Activated CD4-positive, alpha-beta memory T cell treated with anti-CD3 and anti-CD28 coated beads, Interleukin-2, amount 10 ng/mL, durations not matched to agents 7 days and 5 days (primary cell): ENCODE measurements around the gene COASY. TPM values are rescaled to one million over a fixed set of nuclear protein-coding genes. Genes with fewer than 3 reads are reported as not detected.
"Not testable (repeated sequence)": the region's sequence is repeated elsewhere in the genome, so short reads cannot be mapped to it uniquely, and the experiment has no call there.

Experiments used
- CTCF ChIA-PET: fragments of 350-600 bp; sonication (Branson Sonifier 250); formaldehyde crosslinking; loops from one replicate; lab custom pipeline; 2021; ENCODE audit warnings: antibody characterized with exemption, inconsistent platforms; lab: Charles Lee
- POLR2A ChIA-PET: fragments of 350-600 bp; sonication (Branson Sonifier 250); formaldehyde crosslinking; loops from one replicate; lab custom pipeline; 2021; ENCODE audit warnings: antibody characterized with exemption; lab: Charles Lee
- DNase-seq: peaks from one replicate; pipeline ENCODE4 v3.0.0-alpha.2; 2020
- H3K27ac Mint-ChIP-seq: one replicate; pipeline ENCODE4 v1.8.0; 2021; ENCODE audit warnings: mild to moderate bottlenecking, mixed read lengths
- H3K27me3 Mint-ChIP-seq: one replicate; pipeline ENCODE4 v1.8.0; 2021; ENCODE audit warnings: mixed read lengths
- H3K36me3 Mint-ChIP-seq: one replicate; pipeline ENCODE4 v1.8.0; 2021; ENCODE audit warnings: low read depth, mixed read lengths
- H3K4me1 Mint-ChIP-seq: one replicate; pipeline ENCODE4 v1.8.0; 2021; ENCODE audit warnings: mixed read lengths
- H3K4me3 Mint-ChIP-seq: one replicate; pipeline ENCODE4 v1.8.0; 2021; ENCODE audit warnings: mild to moderate bottlenecking, mixed read lengths
- H3K9me3 Mint-ChIP-seq: one replicate; pipeline ENCODE4 v1.8.0; 2021; ENCODE audit warnings: mixed read lengths
- total RNA-seq, 2 experiments: library from RNA; stranded (reverse); gene quantifications; one replicate each; pipeline ENCODE4 v1.2.3, GENCODE V29; 2021

The COASY gene
- total RNA-seq, 2 experiments from 2014 or later, result 80.1 to 84.3 TPM

DNA sequence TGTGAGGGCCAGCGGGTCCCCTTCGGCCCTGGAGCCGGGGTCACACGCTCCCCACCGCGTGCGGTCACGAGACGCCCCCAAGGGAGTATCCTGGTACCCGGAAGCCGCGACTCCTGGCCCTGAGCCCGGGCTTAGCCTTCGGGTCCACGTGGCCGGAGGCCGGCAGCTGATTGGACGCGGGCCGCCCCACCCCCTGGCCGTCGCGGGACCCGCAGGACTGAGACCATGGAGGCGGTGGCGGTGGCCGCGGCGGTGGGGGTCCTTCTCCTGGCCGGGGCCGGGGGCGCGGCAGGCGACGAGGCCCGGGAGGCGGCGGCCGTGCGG, 25.9 kb upstream of the COASY start, which contains the start of gene NAGLU:
TSS of gene NAGLU (plus strand) at position 194 of the 324 bp plus-strand sequence. CDS start at position 226, 32 bp downstream.
- POLR2A ChIA-PET, result interaction anchor here (1.0 to 2.4 kb wide), 16 partner anchors 12 to 287 kb away, joined by 3 to 21 read pairs (median 4); partner anchors contain the start of genes PSMC3IP, RETREG3, STAT3 and STAT5A
- peak within 1 kb of the TSS; percentile 82 for H3K4me3 Mint-ChIP-seq
- CTCF ChIA-PET, result interaction anchor here (0.6 to 4.3 kb wide), 8 partner anchors 9 to 221 kb away, joined by 3 to 19 read pairs (median 6); partner anchors contain the start of gene PSMC3IP
- peaks cover 42% of the 10 kb centered on the region for H3K4me1 Mint-ChIP-seq
- no peaks in the 10 kb centered on the region for H3K9me3 Mint-ChIP-seq
- peak within 1 kb of the TSS; percentile 75 for H3K27ac Mint-ChIP-seq
- H3K27me3 Mint-ChIP-seq, result peaks cover 12% of the 10 kb centered on the region
- peak; percentile 89 for DNase-seq
- peaks cover 9% of the 10 kb centered on the region for H3K36me3 Mint-ChIP-seq

DNA sequence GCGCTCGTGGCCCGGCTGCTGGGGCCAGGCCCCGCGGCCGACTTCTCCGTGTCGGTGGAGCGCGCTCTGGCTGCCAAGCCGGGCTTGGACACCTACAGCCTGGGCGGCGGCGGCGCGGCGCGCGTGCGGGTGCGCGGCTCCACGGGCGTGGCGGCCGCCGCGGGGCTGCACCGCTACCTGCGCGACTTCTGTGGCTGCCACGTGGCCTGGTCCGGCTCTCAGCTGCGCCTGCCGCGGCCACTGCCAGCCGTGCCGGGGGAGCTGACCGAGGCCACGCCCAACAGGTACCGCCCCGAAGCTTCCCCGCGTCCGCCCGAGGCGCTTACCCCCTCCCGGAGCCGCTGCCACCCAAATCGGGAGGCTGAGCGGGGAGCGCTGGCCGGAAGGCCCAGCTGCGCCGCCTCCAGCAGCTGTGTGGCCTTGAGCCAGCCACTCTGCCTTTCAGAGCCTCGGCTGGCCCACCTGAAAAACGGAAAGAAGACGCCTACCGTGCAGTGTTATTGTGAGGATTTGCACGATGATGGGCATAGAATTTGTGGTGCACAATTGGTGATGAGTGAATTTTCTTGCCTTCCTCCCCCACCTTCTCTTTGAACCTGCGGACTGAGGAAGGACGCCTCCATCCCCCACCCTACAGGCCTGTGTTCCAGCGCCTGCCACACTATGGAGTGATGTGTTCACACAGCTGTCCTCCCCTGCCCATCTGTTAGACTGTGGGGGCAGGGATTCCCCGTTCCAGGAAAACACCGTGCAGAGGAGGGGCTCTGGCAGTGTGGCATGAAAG, 25.4 kb upstream of the COASY start:
- Mint-ChIP-seq H3K27ac (peak overlapping the region; percentile 75), H3K4me1 (peaks cover 43% of the 10 kb centered on the region), H3K9me3 (no peaks in the 10 kb centered on the region), H3K4me3 (peak overlapping the region; percentile 82), H3K27me3 (peaks cover 11% of the 10 kb centered on the region), H3K36me3 (peaks cover 9% of the 10 kb centered on the region)
- ChIA-PET CTCF (interaction anchor here (0.6 to 4.3 kb wide), 8 partner anchors 10 to 130 kb away, joined by 3 to 19 read pairs (median 6); partner anchors contain the start of gene PSMC3IP), POLR2A (interaction anchor here (0.9 to 2.4 kb wide), 17 partner anchors 11 to 288 kb away, joined by 3 to 21 read pairs (median 4); partner anchors contain the start of genes PSMC3IP, RETREG3, STAT3 and STAT5A)
- DNase-seq, result peak; percentile 83

DNA sequence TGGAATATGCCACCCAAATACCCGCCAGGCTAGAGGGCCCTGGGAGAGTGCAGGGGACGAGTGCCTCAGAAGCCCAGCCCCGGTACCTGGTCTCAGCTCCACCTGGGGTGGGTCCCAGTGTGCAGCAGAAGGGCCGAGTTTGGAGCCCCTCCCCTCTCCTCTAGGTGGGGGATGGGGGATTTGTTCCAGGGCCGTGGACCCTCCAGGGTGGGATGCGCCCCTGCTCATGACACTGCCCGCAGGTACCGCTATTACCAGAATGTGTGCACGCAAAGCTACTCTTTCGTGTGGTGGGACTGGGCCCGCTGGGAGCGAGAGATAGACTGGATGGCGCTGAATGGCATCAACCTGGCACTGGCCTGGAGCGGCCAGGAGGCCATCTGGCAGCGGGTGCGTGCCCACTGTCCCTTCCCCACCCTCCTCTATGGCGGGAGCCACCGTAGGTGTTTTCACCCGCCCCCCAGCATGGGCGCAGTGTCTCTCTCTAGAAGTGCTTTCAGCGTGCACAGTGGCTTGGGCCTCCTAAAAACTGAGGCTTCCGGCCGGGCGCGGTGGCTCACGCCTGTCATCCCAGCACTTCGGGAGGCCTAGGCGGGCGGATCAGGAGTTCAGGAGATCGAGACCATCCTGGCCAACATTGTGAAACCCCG, 24.7 kb upstream of the COASY start:
- POLR2A ChIA-PET, result interaction anchor here (0.9 to 2.4 kb wide), 9 partner anchors 10 to 148 kb away, joined by 3 to 21 read pairs (median 8); partner anchors contain the start of genes PSMC3IP, RETREG3, STAT3 and TUBG1
- Mint-ChIP-seq H3K27me3 (peaks cover 8% of the 10 kb centered on the region), H3K36me3 (peaks cover 9% of the 10 kb centered on the region), H3K4me1 (peaks cover 41% of the 10 kb centered on the region), H3K4me3 (peak overlapping the region; percentile 82), H3K27ac (peak overlapping the region; percentile 75), H3K9me3 (no peaks in the 10 kb centered on the region)
- DNase-seq, result no peak
- CTCF ChIA-PET, result interaction anchor here (1.2 to 4.3 kb wide), 4 partner anchors 10 to 41 kb away, joined by 3 to 19 read pairs (median 12); partner anchors contain the start of gene PSMC3IP

DNA sequence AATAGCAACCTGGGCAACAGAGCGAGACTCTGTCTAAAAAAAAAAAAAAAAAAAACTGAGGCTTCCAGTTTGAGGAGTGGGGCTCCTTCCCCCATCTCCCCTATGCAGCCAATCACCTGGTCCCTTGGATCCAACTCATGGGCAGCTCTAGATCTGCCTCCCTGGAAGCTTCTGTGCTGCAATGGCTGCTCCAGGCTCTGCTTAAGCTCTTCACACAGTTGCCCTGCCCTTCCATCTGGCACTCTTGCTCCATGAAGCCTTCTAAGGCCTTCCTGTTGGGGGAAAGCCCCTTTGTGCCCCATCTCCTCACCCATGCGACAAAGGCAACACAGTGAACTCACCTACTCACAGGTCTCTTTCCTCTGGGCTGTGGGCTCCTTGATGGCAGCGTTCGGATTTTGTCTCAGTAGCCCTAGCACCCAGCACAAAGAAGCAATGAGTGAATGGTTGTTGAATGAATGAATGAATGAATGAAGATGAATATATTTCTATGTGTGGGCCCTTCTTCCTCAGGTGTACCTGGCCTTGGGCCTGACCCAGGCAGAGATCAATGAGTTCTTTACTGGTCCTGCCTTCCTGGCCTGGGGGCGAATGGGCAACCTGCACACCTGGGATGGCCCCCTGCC, 24.0 kb upstream of the COASY start:
- Mint-ChIP-seq H3K27me3 (peaks cover 8% of the 10 kb centered on the region), H3K4me1 (peaks cover 41% of the 10 kb centered on the region), H3K4me3 (peak overlapping the region; percentile 61), H3K27ac (peak overlapping the region; percentile 11), H3K9me3 (no peaks in the 10 kb centered on the region), H3K36me3 (peaks cover 9% of the 10 kb centered on the region)
- ChIA-PET POLR2A (interaction anchor here (1.2 to 1.5 kb wide), 2 partner anchors 11 to 72 kb away, joined by 3 to 6 read pairs; partner anchors contain the start of genes RETREG3 and TUBG1), CTCF (interaction anchor here (4.3 kb wide), 1 partner anchor 11 kb away, joined by 19 read pairs; no protein-coding TSS in a partner anchor)
- no peak for DNase-seq

DNA sequence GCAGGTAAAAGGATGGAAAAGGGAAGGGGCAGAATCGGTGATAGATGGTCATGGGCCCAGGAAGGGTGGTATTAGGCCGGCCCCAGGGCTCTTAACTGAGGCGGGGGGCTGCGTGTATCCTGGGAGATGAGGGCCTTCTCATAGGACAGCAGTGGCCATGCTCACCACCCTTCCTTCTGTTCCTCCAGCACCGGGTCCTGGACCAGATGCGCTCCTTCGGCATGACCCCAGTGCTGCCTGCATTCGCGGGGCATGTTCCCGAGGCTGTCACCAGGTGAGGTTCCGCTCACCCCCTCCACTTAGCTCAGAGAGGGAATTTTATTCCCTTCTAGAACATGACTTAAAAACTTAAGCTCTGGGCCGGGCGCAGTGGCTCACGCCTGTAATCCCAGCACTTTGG, 23.5 kb upstream of the COASY start:
- Mint-ChIP-seq H3K9me3 (no peaks in the 10 kb centered on the region), H3K27ac (no peak overlapping the region), H3K4me3 (no peak overlapping the region), H3K4me1 (peaks cover 39% of the 10 kb centered on the region), H3K27me3 (peaks cover 5% of the 10 kb centered on the region), H3K36me3 (peaks cover 9% of the 10 kb centered on the region)
- ChIA-PET POLR2A (interaction anchor here (1.5 kb wide), 1 partner anchor 10 kb away, joined by 6 read pairs; no protein-coding TSS in a partner anchor), CTCF (interaction anchor here (4.3 kb wide), 1 partner anchor 10 kb away, joined by 19 read pairs; no protein-coding TSS in a partner anchor)
- DNase-seq, result no peak

DNA sequence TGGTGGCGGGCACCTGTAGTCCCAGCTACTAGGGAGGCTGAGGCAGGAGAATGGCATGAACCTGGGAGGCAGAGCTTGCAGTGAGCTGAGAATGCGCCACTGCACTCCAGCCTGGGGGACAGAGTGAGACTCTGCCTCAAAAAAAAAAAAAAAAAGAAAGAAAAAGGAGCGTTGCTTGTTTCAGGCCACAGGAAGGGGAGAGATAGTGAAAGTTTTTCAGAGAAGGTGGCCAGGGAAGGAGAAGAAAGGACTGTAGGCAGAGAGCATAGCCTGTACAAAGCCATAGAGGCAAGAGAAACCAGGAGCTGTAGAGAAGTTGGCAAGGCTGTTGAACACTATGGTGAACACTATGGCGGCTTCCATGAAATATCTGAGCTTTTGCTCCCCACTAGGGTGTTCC, 21.4 kb upstream of the COASY start:
- H3K36me3 Mint-ChIP-seq, H3K9me3 Mint-ChIP-seq, H3K4me3 Mint-ChIP-seq, H3K27me3 Mint-ChIP-seq, DNase-seq: not testable (repeated sequence)
- POLR2A ChIA-PET, result interaction anchor here (0.6 to 2.2 kb wide), 5 partner anchors 9 to 295 kb away, joined by 3 to 10 read pairs (median 3); partner anchors contain the start of gene PSMC3IP
- CTCF ChIA-PET, result interaction anchor here (0.7 to 1.2 kb wide), 5 partner anchors 8 to 37 kb away, joined by 3 to 6 read pairs (median 3); partner anchors contain the start of gene PSMC3IP
- Mint-ChIP-seq H3K27ac (peak overlapping the region; percentile 10), H3K4me1 (peaks cover 35% of the 10 kb centered on the region)

DNA sequence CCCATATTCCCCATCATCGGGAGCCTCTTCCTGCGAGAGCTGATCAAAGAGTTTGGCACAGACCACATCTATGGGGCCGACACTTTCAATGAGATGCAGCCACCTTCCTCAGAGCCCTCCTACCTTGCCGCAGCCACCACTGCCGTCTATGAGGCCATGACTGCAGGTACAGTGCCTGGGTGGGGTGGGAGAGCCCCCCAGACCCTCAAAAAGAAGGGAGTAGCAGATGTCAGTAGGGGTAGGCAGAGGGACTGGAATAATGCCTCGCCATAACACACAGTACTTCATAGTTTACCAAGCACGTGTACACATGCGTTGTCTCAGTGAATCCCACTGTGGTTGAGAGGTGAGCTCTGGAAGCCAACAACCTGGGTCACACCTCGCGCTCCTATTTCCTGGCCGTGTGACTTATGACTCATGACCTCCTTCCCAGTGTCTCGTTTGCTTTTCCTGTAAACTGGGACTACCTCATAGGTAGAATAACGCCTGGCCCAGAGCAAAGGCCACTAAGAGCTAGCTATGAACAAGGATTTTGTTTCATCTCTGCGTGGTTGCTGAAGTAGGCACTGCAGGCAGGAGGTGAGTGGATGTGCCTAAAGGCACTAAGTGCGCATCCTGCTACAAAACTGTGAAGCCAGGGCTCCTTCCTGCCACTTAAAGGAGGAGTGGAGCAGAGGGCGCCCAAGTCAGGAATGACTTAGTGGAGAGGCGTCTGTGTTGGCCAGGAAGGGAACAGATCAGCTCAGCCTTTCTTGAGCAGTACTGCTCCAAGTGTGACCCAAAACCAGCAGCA, 20.7 kb upstream of the COASY start:
- Mint-ChIP-seq H3K4me3 (no peak overlapping the region), H3K36me3 (peaks cover 9% of the 10 kb centered on the region), H3K9me3 (no peaks in the 10 kb centered on the region), H3K4me1 (peaks cover 32% of the 10 kb centered on the region), H3K27me3 (no peaks in the 10 kb centered on the region), H3K27ac (peak overlapping the region; percentile 15)
- DNase-seq, result no peak
- CTCF ChIA-PET, result interaction anchor here (0.6 to 1.2 kb wide), 8 partner anchors 9 to 407 kb away, joined by 3 to 6 read pairs (median 3); partner anchors contain the start of gene PSMC3IP
- POLR2A ChIA-PET, result interaction anchor here (0.6 to 2.2 kb wide), 8 partner anchors 9 to 765 kb away, joined by 3 to 10 read pairs (median 3); partner anchors contain the start of genes MLX and PSMC3IP

DNA sequence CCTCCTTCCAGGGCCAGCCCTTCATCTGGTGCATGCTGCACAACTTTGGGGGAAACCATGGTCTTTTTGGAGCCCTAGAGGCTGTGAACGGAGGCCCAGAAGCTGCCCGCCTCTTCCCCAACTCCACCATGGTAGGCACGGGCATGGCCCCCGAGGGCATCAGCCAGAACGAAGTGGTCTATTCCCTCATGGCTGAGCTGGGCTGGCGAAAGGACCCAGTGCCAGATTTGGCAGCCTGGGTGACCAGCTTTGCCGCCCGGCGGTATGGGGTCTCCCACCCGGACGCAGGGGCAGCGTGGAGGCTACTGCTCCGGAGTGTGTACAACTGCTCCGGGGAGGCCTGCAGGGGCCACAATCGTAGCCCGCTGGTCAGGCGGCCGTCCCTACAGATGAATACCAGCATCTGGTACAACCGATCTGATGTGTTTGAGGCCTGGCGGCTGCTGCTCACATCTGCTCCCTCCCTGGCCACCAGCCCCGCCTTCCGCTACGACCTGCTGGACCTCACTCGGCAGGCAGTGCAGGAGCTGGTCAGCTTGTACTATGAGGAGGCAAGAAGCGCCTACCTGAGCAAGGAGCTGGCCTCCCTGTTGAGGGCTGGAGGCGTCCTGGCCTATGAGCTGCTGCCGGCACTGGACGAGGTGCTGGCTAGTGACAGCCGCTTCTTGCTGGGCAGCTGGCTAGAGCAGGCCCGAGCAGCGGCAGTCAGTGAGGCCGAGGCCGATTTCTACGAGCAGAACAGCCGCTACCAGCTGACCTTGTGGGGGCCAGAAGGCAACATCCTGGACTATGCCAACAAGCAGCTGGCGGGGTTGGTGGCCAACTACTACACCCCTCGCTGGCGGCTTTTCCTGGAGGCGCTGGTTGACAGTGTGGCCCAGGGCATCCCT, 18.5 kb upstream of the COASY start:
- ChIA-PET CTCF (interaction anchor here (1.3 kb wide), 1 partner anchor 16 kb away, joined by 3 read pairs; no protein-coding TSS in a partner anchor), POLR2A (no interaction called here)
- Mint-ChIP-seq H3K4me1 (peaks cover 19% of the 10 kb centered on the region), H3K27ac (no peak overlapping the region), H3K36me3 (peaks cover 6% of the 10 kb centered on the region), H3K4me3 (no peak overlapping the region), H3K9me3 (no peaks in the 10 kb centered on the region), H3K27me3 (no peaks in the 10 kb centered on the region)
- no peak for DNase-seq

DNA sequence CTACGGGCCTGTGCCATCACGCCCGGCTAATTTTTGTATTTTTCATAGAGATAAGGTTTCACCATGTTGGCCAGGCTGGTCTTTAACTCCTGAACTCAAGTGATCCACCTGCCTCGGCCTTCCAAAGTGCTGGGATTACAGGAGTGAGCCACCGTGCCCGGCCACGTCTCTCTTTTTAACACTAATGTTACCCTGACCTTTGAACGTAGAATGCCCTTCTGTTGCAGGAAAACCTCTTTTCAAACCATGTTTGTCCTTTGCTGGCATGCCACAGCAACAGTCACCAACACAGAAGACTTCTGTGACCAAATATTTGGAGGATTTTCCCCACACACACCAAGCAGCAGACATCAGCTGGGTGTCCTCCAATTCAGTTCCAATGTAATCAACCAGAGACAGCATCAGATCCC, 17.1 kb upstream of the COASY start:
- Mint-ChIP-seq H3K27ac (no peak overlapping the region), H3K36me3 (no peaks in the 10 kb centered on the region), H3K9me3 (no peaks in the 10 kb centered on the region), H3K4me1 (peaks cover 25% of the 10 kb centered on the region), H3K4me3 (no peak overlapping the region), H3K27me3 (no peaks in the 10 kb centered on the region)
- DNase-seq, result no peak
- POLR2A ChIA-PET, result interaction anchor here (1.3 kb wide), 1 partner anchor 10 kb away, joined by 4 read pairs; no protein-coding TSS in a partner anchor
- CTCF ChIA-PET, result no interaction called here

DNA sequence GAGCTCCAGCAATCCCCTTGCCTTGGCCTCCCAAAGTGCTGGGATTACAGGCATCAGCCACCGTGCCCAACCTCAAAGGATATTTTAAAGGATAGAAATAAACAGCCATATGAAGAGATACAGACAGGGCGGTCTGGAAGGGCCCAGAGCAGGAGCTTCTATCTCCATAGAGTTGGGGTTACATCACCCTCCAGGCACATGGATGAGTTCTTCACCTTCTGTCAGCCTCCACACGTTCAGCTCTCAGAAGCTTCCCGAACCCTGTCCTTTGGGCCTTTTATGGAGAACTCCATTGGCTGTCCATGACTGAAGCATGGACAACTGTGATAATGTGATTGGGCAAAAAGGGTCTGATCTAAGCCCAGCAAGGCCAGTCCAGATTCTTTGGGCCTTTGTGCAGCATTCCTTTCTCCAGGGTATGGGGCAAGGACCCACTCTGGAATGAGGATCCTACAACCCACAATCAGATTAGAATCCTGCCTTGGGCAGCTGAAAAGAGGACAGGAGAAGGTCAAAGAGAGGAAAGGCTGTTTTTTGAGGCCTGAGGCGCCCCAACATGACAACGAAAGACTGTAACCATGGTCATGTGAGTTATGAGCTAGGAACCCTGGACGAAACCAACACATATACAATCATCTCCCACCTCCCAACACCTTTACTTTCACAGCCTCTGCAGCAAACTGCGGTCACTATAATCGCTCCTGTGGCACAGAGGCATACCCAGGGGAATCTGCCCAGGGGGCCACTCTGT, 16.0 kb upstream of the COASY start:
- POLR2A ChIA-PET, result interaction anchor here (1.3 to 3.3 kb wide), 2 partner anchors 9 to 10 kb away, joined by 4 to 17 read pairs; partner anchors contain the start of gene NAGLU
- H3K4me1 Mint-ChIP-seq, result peaks cover 17% of the 10 kb centered on the region
- H3K9me3 Mint-ChIP-seq, result not testable (repeated sequence)

More for the DNA sequence above, 16.0 kb upstream of the COASY start:
- H3K4me3 Mint-ChIP-seq, H3K36me3 Mint-ChIP-seq, H3K27me3 Mint-ChIP-seq, H3K27ac Mint-ChIP-seq, DNase-seq: not testable (repeated sequence)
- CTCF ChIA-PET, result interaction anchor here (1.0 kb wide), 1 partner anchor 19 kb away, joined by 4 read pairs; no protein-coding TSS in a partner anchor
